Activated naive CD4-positive, alpha-beta T cell treated with anti-CD3 and anti-CD28 coated beads, Interleukin-2, amount 50 U/mL, for 72 hours (primary cell): ENCODE results near the gene ABCF3. TPM values are rescaled to one million over a fixed set of nuclear protein-coding genes. Genes with fewer than 3 reads are reported as not detected.
"Not testable (repeated sequence)": the region's sequence is repeated elsewhere in the genome, so short reads cannot be mapped to it uniquely, and the experiment has no call there.

ENCODE experiments used
- ATAC-seq, 2 donors: fragments of 150-1000 bp; cut with Tn5 transposase; 2 replicates each; pipeline ENCODE4 v1.10.0; 2021; ENCODE audit warnings: mild to moderate bottlenecking in 2 of 2, moderate library complexity in 2 of 2
- DNase-seq, 2 donors: peaks; one replicate each; pipeline ENCODE4 v3.0.0; 2021 to 2022; ENCODE audit warnings: low spot score in 2 of 2
- H3K27ac Mint-ChIP-seq, 2 donors: one replicate each; pipeline ENCODE4 v1.8.0; 2022; ENCODE audit warnings: mild to moderate bottlenecking in 2 of 2, mixed read lengths in 2 of 2
- H3K36me3 Mint-ChIP-seq, 2 donors: one replicate each; pipeline ENCODE4 v1.8.0; 2022; ENCODE audit warnings: mixed read lengths in 2 of 2
- H3K9me3 Mint-ChIP-seq, 2 donors: one replicate each; pipeline ENCODE4 v1.8.0; 2022; ENCODE audit warnings: mixed read lengths in 2 of 2
- total RNA-seq, 2 donors: library from RNA; stranded (reverse); gene quantifications; one replicate each; pipeline ENCODE4 v1.2.3, GENCODE V29; 2022

ABCF3 gene, protein sequence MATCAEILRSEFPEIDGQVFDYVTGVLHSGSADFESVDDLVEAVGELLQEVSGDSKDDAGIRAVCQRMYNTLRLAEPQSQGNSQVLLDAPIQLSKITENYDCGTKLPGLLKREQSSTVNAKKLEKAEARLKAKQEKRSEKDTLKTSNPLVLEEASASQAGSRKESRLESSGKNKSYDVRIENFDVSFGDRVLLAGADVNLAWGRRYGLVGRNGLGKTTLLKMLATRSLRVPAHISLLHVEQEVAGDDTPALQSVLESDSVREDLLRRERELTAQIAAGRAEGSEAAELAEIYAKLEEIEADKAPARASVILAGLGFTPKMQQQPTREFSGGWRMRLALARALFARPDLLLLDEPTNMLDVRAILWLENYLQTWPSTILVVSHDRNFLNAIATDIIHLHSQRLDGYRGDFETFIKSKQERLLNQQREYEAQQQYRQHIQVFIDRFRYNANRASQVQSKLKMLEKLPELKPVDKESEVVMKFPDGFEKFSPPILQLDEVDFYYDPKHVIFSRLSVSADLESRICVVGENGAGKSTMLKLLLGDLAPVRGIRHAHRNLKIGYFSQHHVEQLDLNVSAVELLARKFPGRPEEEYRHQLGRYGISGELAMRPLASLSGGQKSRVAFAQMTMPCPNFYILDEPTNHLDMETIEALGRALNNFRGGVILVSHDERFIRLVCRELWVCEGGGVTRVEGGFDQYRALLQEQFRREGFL
- 10 to 100 TPM; 76.6 to 81.3 TPM for total RNA-seq

- H3K9me3 Mint-ChIP-seq, result no peaks in the 10 kb centered on the region
- peak within 1 kb of the TSS; percentile 94 to 99 for H3K27ac Mint-ChIP-seq
- peak; percentile 29 to 34 for ATAC-seq
- no peak for DNase-seq
- peaks cover 21 to 22% of the 10 kb centered on the region in 2 donors for H3K36me3 Mint-ChIP-seq
Observed at GRCh38 chr3:184186184-184186901, at the start of gene ABCF3. ABCF3 (plus strand) TSS chr3:184186199; CDS start chr3:184186208, 9 bp downstream.

DNA sequence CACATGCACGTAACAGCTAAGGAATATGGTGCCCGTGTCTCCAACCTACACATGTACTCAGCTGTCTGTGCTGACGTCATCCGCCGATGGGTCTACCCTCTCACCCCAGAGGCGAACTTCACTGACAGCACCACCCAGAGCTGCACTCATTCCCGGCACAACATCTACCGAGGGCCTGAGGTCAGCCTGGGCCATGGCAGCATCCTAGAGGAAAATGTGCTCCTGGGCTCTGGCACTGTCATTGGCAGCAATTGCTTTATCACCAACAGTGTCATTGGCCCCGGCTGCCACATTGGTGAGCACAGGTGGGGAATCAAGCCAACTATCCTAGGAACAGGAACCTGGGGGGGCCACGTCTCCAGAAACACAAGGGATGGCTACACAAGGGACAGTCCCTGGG, 45.6 kb upstream of the ABCF3 start:
- Mint-ChIP-seq H3K9me3 (no peaks in the 10 kb centered on the region), H3K27ac (no peak overlapping the region), H3K36me3 (peaks cover 13 to 16% of the 10 kb centered on the region in 2 donors)
- ATAC-seq (no peak), DNase-seq (no peak)

DNA sequence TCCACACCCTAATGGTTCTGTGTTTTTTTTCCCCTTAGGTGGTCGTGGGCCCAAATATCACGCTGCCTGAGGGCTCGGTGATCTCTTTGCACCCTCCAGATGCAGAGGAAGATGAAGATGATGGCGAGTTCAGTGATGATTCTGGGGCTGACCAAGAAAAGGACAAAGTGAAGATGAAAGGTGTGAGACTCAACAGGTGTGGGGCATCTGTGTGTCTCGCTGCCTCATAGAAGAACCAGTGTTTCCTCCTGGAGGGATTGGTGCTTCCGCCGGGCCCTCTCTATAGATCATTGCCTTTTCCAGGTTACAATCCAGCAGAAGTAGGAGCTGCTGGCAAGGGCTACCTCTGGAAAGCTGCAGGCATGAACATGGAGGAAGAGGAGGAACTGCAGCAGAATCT, 43.8 kb upstream of the ABCF3 start:
- DNase-seq (no peak), ATAC-seq (no peak)
- Mint-ChIP-seq H3K9me3 (no peaks in the 10 kb centered on the region), H3K27ac (peak overlapping the region in 1 of 2 donors; percentile 78), H3K36me3 (peaks cover 5 to 9% of the 10 kb centered on the region in 2 donors)

GRCh38 chr3:184143327-184143726, 42.7 kb upstream of the ABCF3 start:
- Mint-ChIP-seq H3K27ac (peak overlapping the region in 1 of 2 donors; percentile 78), H3K9me3 (no peaks in the 10 kb centered on the region), H3K36me3 (peaks cover 0 to 5% of the 10 kb centered on the region in 2 donors)
- ATAC-seq (no peak), DNase-seq (no peak)

GRCh38 chr3:184144505-184144904, 41.5 kb upstream of the ABCF3 start:
- ATAC-seq, result no peak
- no peaks in the 10 kb centered on the region for H3K9me3 Mint-ChIP-seq
- H3K27ac Mint-ChIP-seq, result no peak overlapping the region
- DNase-seq, result no peak
- peaks cover 0 to 5% of the 10 kb centered on the region in 2 donors for H3K36me3 Mint-ChIP-seq

DNA sequence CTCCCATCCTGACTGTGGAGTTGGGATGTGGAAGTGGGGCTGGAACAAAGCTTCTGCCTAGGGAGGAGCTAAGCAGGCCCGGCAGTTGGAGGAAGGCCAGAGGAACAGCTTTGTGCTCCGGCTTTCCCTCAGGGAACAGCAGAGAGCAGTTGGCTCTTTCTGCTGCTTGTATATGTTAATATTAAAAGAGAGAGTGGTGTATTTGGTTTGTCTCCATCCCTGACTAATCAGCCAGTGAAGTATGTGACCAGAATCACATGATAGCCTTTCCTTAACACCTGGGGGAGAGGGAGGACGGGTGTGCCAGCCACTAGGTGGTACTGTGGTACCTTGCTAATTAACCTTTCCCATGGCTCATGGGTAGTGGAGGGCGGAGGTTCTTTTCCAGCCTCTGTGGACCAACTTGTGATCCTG, 40.9 kb upstream of the ABCF3 start:
- H3K9me3 Mint-ChIP-seq, result no peaks in the 10 kb centered on the region
- ATAC-seq, result peak; percentile 70 to 81
- H3K36me3 Mint-ChIP-seq, result peaks cover 0 to 5% of the 10 kb centered on the region in 2 donors
- DNase-seq, result no peak
- H3K27ac Mint-ChIP-seq, result no peak overlapping the region

- ATAC-seq (no peak), DNase-seq (no peak)
- H3K9me3 Mint-ChIP-seq, result no peaks in the 10 kb centered on the region
- no peak overlapping the region for H3K27ac Mint-ChIP-seq
- peaks cover 0 to 5% of the 10 kb centered on the region in 2 donors for H3K36me3 Mint-ChIP-seq
Observed at GRCh38 chr3:184145751-184146270, 40.2 kb upstream of the ABCF3 start.

DNA sequence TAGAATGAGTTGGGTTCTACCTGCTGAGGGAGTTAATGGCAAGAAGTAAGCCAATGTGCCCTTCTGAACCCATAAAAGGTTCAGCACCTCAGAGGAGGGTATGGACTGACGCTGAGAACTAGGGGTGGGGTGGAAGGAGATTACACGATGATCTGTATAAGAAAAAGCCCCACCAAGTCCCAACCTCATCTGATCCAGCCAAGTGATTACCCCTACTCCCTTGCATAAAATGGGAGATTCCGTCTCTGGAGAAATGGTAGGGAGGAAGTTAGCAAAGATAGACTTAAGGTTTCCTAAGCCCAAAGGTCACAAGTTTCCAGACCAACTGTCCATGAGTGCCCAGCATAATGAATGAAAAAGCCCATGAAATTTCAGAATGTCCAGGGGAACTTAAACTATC, 37.9 kb upstream of the ABCF3 start:
- Mint-ChIP-seq H3K27ac (no peak overlapping the region), H3K36me3 (no peaks in the 10 kb centered on the region), H3K9me3 (no peaks in the 10 kb centered on the region)
- ATAC-seq (no peak), DNase-seq (no peak)

DNA sequence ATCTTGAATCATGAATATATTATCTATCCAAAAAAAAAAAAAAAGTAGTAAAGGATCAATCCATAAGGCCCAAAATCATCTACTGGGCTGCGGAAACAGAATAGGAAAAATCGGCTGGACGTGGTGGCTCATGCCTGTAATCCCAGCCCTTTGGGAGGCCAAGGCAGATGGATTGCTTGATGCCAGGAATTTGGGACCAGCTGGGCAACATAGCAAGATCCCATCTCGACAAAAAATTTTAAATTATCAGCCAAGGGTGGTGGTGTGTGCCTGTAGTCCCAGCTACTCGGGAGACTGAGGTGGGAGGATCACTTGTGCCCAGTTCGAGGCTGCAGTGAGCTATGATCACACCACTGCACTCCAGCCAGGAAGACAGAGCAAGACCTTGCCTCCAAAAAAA, 36.9 kb upstream of the ABCF3 start:
- no peak for DNase-seq
- H3K36me3 Mint-ChIP-seq, result no peaks in the 10 kb centered on the region
- H3K9me3 Mint-ChIP-seq, result no peaks in the 10 kb centered on the region
- no peak for ATAC-seq
- no peak overlapping the region for H3K27ac Mint-ChIP-seq

DNA sequence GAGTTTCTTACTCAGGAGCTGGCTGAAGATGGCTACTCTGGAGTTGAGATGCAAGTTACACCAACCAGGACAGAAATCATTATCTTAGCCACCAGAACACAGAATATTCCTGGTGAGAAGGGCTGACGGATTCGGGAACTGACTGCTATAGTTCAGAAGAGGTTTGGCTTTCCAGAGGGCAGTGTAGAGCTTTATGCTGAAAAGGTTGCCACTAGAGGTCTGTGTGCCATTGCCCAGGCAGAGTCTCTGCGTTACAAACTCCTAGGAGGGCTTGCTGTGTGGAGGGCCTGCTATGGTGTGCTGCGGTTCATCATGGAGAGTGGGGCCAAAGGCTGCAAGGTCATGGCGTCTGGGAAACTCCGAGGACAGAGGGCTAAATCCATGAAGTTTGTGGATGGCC, 36.2 kb upstream of the ABCF3 start:
- H3K9me3 Mint-ChIP-seq, H3K36me3 Mint-ChIP-seq, DNase-seq, H3K27ac Mint-ChIP-seq, ATAC-seq: not testable (repeated sequence)

- DNase-seq (peak; percentile 53 to 71), ATAC-seq (peak; percentile 82 to 84)
- H3K27ac Mint-ChIP-seq, result peak within 1 kb of the TSS; percentile 90 to 97
- no peaks in the 10 kb centered on the region for H3K9me3 Mint-ChIP-seq
- H3K36me3 Mint-ChIP-seq, result peaks cover 0 to 4% of the 10 kb centered on the region in 2 donors
Observed at GRCh38 chr3:184154885-184155643, 30.9 kb upstream of the ABCF3 start, which contains the start of gene DVL3. DVL3 (plus strand) TSS chr3:184155377; CDS start chr3:184155636, 259 bp downstream.

- H3K27ac Mint-ChIP-seq, result peak overlapping the region; percentile 90 to 97
- no peaks in the 10 kb centered on the region for H3K9me3 Mint-ChIP-seq
- DNase-seq (peak in 1 of 2 donors; percentile 62), ATAC-seq (peak; percentile 70 to 79)
- H3K36me3 Mint-ChIP-seq, result peaks cover 0 to 4% of the 10 kb centered on the region in 2 donors
Observed at GRCh38 chr3:184155644-184156521, 30.1 kb upstream of the ABCF3 start.

- DNase-seq (no peak), ATAC-seq (no peak)
- Mint-ChIP-seq H3K36me3 (peaks cover 0 to 4% of the 10 kb centered on the region in 2 donors), H3K27ac (peak overlapping the region; percentile 44 to 90), H3K9me3 (no peaks in the 10 kb centered on the region)
Observed at GRCh38 chr3:184156522-184156955, 29.5 kb upstream of the ABCF3 start.

DNA sequence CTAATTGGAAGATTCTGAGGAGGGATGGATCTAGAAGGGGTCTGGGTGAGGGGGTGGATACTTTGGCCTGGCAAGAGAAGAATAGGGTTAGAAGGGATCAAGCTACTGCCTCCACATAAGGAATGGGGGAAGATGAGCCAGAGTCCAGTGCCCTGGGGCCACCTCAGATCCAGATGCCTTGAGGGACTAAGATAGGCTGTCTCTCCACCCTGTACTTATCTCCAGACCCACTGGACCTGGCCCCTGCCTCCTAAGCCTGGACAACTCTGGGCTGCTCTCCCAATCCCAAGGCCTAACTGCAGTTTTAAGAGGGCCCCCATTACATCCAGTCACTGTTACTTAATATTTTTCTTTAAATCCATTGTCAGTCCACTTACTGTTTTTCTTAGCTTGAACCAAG, 28.8 kb upstream of the ABCF3 start:
- H3K27ac Mint-ChIP-seq, result peak overlapping the region; percentile 10 to 90
- no peak for ATAC-seq

GRCh38 chr3:184158404-184158803, 27.6 kb upstream of the ABCF3 start:
- H3K36me3 Mint-ChIP-seq, result peaks cover 0 to 4% of the 10 kb centered on the region in 2 donors
- H3K27ac Mint-ChIP-seq, result no peak overlapping the region
- H3K9me3 Mint-ChIP-seq, result no peaks in the 10 kb centered on the region
- ATAC-seq (no peak), DNase-seq (no peak)

More for the DNA sequence above, 28.8 kb upstream of the ABCF3 start:
- H3K36me3 Mint-ChIP-seq, result peaks cover 0 to 4% of the 10 kb centered on the region in 2 donors
- no peaks in the 10 kb centered on the region for H3K9me3 Mint-ChIP-seq
- no peak for DNase-seq
